Peyer's patch (tissue), 4 donors: ENCODE measurements around the gene SMAD2. TPM values are rescaled to one million over a fixed set of nuclear protein-coding genes. Genes with fewer than 3 reads are reported as not detected.

ENCODE experiments used
- DNase-seq, 3 donors: peaks; one replicate each; pipeline ENCODE4 v3.0.0-alpha.2; 2017 to 2019
- H3K27ac ChIP-seq, 4 donors: fragments of 200-600 bp; sonication (generic); one replicate each; pipeline ENCODE4 v1.5.1; 2016 to 2019
- H3K27me3 ChIP-seq, 2 donors: fragments of 200-600 bp; sonication (generic); one replicate each; pipeline ENCODE4 v1.5.1; 2019
- H3K36me3 ChIP-seq, 3 donors: fragments of 200-600 bp; sonication (generic); one replicate each; pipeline ENCODE4 v1.5.1; 2016 to 2019
- H3K4me1 ChIP-seq, 4 donors: fragments of 200-600 bp; sonication (generic); one replicate each; pipeline ENCODE4 v1.5.1; 2016 to 2019
- H3K4me3 ChIP-seq, 4 donors: fragments of 200-600 bp; sonication (generic); 1 replicate in 3 of 4; 2 replicates in 1 of 4; pipeline ENCODE4 v1.5.1; 2016 to 2019; ENCODE audit warnings: mild to moderate bottlenecking in 1 of 4
- H3K9me3 ChIP-seq, 4 donors: fragments of 200-600 bp; sonication (generic); one replicate each; pipeline ENCODE4 v1.5.1; 2016 to 2019; ENCODE audit warnings: mild to moderate bottlenecking in 1 of 4
- POLR2A ChIP-seq, 2 donors: fragments of 450-650 bp; IDR thresholded peaks; one replicate each; pipeline ENCODE4 v1.5.1; 2017; ENCODE audit warnings: antibody characterized with exemption in 2 of 2, mild to moderate bottlenecking in 2 of 2, moderate library complexity in 2 of 2
- total RNA-seq, 4 donors: library from RNA; depleted of rRNA; stranded (reverse); fragments of >200 nt; gene quantifications; one replicate each; pipeline ENCODE4 v1.1.0, GENCODE V29; 2016
- TF ChIP-seq, protein P1 (sequence below), 6 experiments: fragments of 450-650 bp in 4 of 6; fragments of 200-600 bp in 2 of 6; sonication (generic) in 1 of 6; IDR thresholded peaks; one replicate each; pipeline ENCODE4 v1.5.1; 2017 to 2019; ENCODE audit warnings: antibody characterized with exemption in 6 of 6, mild to moderate bottlenecking in 3 of 6, moderate library complexity in 1 of 6

Gene SMAD2
- total RNA-seq, 4 donors from 2014 or later, result 26.9 to 53.6 (median 38.6) TPM

DNA sequence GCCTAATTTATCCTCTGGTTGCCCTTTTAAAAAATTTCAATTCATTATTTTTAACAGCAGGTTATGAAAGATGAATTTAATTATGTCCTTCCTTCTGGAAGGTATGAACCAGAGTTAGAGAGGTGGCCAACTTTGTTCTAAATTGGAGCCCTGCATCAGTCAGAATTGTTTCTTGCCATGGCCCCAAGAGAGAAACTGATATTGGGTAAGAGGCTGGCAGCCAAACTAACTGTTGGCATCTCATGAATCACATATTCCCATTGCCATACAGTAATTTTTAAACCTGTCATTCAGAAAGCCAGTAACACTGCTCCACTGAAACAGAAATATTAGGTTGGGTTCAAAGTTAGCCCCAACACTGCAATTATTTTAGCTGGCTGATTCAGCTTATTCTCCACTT, 67.4 kb downstream of the SMAD2 start:
- no peak overlapping the region for H3K4me3 ChIP-seq
- TF ChIP-seq, protein P1, sequence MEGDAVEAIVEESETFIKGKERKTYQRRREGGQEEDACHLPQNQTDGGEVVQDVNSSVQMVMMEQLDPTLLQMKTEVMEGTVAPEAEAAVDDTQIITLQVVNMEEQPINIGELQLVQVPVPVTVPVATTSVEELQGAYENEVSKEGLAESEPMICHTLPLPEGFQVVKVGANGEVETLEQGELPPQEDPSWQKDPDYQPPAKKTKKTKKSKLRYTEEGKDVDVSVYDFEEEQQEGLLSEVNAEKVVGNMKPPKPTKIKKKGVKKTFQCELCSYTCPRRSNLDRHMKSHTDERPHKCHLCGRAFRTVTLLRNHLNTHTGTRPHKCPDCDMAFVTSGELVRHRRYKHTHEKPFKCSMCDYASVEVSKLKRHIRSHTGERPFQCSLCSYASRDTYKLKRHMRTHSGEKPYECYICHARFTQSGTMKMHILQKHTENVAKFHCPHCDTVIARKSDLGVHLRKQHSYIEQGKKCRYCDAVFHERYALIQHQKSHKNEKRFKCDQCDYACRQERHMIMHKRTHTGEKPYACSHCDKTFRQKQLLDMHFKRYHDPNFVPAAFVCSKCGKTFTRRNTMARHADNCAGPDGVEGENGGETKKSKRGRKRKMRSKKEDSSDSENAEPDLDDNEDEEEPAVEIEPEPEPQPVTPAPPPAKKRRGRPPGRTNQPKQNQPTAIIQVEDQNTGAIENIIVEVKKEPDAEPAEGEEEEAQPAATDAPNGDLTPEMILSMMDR (IDR thresholded peaks at IDR 0.05), result no peak
- no peak for TF ChIP-seq POLR2A (IDR thresholded peaks at IDR 0.05)
- H3K27ac ChIP-seq, result no peak overlapping the region
- no peaks in the 10 kb centered on the region for H3K27me3 ChIP-seq
- H3K4me1 ChIP-seq, result no peaks in the 10 kb centered on the region
- peaks cover 0 to 38% (median 3%) of the 10 kb centered on the region in 3 donors for H3K36me3 ChIP-seq
- DNase-seq, result no peak
- peaks cover 0 to 3% (median 0%) of the 10 kb centered on the region in 4 donors for H3K9me3 ChIP-seq

DNA sequence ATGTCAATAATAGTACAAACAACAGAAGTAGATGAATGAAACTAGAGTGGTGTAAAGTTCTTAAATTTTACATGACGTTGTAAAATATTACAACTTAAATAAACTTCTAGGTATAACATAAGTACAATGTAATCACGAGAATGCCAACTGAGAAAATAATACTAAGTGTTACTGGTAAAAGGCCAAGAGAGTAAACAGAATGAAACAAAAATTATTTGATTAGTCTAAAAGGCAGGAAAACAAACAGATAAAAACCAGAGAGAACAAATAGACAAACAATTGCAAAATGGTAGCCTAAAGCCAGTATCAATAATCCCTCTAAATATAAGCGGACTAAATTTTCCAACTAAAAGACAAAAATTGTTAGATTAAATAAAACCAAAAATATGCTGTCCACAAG, 71.9 kb downstream of the SMAD2 start:
- no peaks in the 10 kb centered on the region for H3K4me1 ChIP-seq
- no peak for TF ChIP-seq POLR2A (IDR thresholded peaks at IDR 0.05)
- TF ChIP-seq, protein P1 (IDR thresholded peaks at IDR 0.05), result no peak
- DNase-seq, result no peak
- H3K27me3 ChIP-seq, result no peaks in the 10 kb centered on the region
- H3K9me3 ChIP-seq, result peaks cover 0 to 13% (median 3%) of the 10 kb centered on the region in 4 donors
- no peak overlapping the region for H3K4me3 ChIP-seq
- H3K36me3 ChIP-seq, result peaks cover 0 to 29% (median 3%) of the 10 kb centered on the region in 3 donors
- H3K27ac ChIP-seq, result no peak overlapping the region

DNA sequence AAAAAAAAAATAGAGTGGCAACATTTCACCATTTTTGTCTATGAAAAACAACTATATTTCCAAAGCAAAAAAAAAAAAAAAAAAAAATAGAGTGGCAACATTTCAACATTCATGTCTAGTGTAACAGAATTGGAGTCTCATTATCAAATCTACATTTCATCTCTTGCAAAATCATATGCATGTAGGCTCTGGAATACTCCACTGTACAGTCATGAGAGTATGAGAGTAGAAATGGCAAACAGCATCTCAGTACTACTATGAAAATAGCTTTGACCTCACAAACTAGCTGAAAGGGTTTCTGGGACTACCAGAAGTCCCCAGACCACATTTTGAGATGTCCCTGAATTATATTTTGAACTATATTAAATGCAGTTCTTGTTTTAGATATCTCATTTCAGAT, 82.8 kb downstream of the SMAD2 start:
- H3K4me3 ChIP-seq, result no peak overlapping the region
- H3K36me3 ChIP-seq, result peaks cover 0 to 33% (median 0%) of the 10 kb centered on the region in 3 donors
- H3K27ac ChIP-seq, result no peak overlapping the region
- no peak for DNase-seq
- no peaks in the 10 kb centered on the region for H3K9me3 ChIP-seq
- H3K27me3 ChIP-seq, result no peaks in the 10 kb centered on the region
- no peaks in the 10 kb centered on the region for H3K4me1 ChIP-seq
- TF ChIP-seq, protein P1 (IDR thresholded peaks at IDR 0.05), result no peak

DNA sequence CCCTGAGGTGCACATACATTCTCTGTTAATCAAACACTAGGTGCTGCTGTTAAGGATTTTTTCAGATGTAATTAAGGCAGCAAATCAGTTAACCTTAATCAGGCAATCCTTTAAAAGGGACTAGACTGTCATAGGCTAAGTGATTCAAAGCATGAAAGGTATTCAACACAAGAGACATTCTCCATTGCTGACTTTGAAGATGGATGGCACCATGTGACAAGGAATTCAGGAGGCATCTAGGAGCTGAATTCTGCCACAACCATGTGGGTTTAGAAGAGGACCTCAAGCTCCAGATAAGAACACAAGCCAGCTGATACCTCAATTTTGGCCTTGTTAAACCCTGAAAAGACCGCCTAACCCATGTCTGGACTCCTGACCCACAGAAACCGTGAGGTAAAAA, 84.0 kb downstream of the SMAD2 start:
- Histone ChIP-seq H3K27ac (no peak overlapping the region), H3K4me1 (no peaks in the 10 kb centered on the region), H3K27me3 (no peaks in the 10 kb centered on the region), H3K9me3 (no peaks in the 10 kb centered on the region), H3K4me3 (no peak overlapping the region), H3K36me3 (peaks cover 0 to 45% (median 0%) of the 10 kb centered on the region in 3 donors)
- no peak for TF ChIP-seq POLR2A (IDR thresholded peaks at IDR 0.05)
- TF ChIP-seq, protein P1 (IDR thresholded peaks at IDR 0.05), result no peak
- no peak for DNase-seq

DNA sequence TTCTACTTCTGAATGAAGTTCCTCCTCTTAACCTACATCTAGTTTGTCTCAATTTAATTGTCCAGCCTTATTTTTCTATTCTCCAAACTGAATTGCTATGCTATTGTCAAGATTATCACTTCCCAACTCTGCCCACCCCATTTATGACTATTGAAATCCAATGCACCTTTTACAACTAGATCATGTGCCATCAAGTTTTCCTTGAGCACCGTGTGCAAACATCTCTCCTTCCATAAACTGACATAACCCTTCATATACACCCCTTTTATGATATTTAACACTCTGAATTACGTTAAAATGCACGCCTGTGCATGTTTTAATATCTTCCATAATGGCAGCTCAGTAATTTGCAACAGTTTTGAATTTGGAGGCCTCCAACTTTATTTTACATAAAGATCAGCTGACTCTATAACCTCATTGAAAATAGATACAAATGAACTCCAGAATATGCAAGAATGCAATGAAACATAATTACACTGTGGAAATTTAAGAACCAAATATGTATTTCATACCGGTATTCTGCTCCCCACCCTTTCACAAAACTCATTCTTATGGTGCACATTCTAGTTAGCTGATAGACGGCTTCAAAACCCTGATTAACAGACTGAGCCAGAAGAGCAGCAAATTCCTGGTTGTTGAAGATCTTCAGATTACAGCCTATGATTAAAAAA, 85.5 kb downstream of the SMAD2 start:
- no peaks in the 10 kb centered on the region for H3K9me3 ChIP-seq
- H3K27ac ChIP-seq, result no peak overlapping the region
- TF ChIP-seq, protein P1 (IDR thresholded peaks at IDR 0.05), result no peak
- TF ChIP-seq POLR2A (IDR thresholded peaks at IDR 0.05), result no peak

More for the DNA sequence above, 85.5 kb downstream of the SMAD2 start:
- DNase-seq, result no peak
- Histone ChIP-seq H3K4me3 (no peak overlapping the region), H3K4me1 (no peaks in the 10 kb centered on the region), H3K36me3 (peaks cover 0 to 60% (median 0%) of the 10 kb centered on the region in 3 donors), H3K27me3 (no peaks in the 10 kb centered on the region)
